ENCODE measurements around the gene PRKCG.

PRKCG gene

DNA sequence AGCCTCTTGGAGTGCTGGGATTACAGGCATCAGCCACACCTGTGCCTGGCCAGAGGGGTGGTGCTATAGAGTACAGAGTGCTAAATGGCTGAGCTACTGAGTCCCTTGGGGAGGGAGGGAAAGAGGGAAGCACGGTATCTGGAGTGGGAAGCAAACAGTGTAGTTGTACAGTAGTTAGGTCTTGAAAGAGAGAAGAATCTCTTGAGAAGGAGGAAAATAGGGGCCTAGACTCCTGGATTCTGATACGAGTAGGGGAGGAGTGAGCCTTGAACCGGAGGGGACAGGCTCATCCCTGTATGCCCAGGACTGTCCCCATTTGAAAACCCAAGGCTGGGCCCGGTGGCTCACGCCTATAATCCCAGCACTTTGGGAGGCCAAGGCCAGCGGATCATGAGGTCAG, 9.2 kb upstream of the PRKCG start:
- no peak for DNase-seq (ENCODE audit: low spot score)

DNA sequence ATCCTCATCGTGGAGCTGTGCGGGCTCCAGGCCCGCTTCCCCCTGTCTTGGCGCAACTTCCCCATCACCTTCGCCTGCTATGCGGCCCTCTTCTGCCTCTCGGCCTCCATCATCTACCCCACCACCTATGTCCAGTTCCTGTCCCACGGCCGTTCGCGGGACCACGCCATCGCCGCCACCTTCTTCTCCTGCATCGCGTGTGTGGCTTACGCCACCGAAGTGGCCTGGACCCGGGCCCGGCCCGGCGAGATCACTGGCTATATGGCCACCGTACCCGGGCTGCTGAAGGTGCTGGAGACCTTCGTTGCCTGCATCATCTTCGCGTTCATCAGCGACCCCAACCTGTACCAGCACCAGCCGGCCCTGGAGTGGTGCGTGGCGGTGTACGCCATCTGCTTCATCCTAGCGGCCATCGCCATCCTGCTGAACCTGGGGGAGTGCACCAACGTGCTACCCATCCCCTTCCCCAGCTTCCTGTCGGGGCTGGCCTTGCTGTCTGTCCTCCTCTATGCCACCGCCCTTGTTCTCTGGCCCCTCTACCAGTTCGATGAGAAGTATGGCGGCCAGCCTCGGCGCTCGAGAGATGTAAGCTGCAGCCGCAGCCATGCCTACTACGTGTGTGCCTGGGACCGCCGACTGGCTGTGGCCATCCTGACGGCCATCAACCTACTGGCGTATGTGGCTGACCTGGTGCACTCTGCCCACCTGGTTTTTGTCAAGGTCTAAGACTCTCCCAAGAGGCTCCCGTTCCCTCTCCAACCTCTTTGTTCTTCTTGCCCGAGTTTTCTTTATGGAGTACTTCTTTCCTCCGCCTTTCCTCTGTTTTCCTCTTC, 8.0 kb upstream of the PRKCG start:
- no peak for DNase-seq (ENCODE audit: low spot score)

DNA sequence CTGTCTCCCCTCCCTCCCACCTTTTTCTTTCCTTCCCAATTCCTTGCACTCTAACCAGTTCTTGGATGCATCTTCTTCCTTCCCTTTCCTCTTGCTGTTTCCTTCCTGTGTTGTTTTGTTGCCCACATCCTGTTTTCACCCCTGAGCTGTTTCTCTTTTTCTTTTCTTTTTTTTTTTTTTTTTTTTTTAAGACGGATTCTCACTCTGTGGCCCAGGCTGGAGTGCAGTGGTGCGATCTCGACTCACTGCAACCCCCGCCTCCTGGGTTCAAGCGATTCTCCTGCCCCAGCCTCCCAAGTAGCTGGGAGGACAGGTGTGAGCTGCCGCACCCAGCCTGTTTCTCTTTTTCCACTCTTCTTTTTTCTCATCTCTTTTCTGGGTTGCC, 7.4 kb upstream of the PRKCG start:
- no peak for DNase-seq (ENCODE audit: low spot score)

DNA sequence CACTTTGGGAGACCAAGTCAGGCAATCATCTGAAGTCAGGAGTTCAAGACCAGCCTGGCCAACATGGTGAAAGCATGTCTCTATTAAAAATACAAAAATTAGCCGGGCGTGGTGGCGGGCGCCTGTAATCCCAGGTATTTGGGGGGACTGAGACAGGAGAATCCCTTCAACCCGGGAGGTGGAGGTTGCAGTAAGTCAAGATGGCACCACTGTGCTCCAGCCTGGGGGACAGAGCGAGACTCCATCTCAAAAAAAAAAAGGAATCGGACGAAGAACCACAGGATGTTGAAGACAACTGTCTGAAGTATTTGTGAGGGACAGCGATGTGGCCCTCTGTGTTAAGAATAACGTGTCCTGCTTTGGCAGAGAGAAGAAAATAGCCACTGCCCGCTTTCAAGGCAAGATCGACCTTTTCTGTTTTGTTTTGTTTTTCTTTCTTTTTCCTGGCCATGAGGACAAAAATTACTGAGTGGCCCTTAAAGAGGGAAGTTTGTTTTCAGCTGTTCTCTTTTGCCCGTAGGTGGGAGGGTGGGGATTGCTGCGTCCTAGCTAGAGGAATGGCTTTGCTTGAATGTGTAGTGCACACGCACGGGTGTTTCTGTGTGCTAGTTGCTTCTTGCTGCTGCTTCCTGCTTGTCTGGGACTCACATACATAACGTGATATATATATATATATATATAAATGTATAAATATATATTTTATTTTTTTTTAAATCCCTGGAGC, 6.2 kb upstream of the PRKCG start:
- DNase-seq (ENCODE audit: low spot score): no peak

DNA sequence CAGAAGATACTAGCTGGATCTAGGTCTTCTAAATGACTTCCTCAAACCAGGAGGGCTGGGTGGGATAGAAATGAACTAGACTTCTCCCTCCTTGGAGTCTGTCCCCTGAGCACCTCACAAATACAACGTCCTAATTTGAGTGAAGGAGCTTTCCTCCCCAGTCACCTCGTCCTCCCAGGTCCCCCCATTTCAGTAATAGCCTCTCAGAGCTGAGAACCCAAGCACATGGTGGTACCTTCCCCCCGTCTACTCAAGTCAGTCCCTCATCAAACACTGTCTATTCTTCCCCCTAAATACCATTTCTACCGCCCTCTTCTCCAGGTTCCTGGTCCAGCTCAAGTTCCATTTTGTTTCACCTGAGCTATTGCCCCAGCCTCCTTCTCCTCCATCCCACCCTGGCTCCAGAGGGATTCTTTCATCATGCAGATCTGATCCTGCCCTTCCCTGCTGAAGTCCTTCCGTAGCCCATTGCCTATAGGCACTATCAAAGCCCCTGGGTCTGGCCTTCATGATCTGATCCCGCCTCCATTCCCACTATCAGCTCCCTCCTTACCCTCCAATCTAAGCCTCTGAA, 5.3 kb upstream of the PRKCG start:
- no peak for DNase-seq (ENCODE audit: low spot score)

DNA sequence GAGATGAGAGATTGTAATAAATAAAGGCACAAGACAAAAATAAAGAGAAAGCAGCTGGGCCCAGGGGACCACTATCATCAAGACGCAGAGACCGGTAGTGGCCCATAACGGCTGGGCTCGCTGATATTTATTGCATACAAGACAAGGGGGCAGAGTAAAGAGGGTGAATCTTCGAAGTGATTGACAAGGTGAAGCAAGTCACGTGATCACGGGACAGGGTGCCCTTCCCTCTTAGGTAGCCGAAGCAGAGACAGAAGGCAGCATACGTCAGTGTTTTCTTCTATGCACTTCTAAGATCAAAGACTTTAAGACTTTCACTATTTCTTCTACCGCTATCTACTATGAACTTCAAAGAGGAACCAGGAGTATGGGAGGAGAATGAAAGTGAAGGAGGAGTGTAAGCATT, 4.6 kb upstream of the PRKCG start:
- DNase-seq (ENCODE audit: low spot score): no peak

DNA sequence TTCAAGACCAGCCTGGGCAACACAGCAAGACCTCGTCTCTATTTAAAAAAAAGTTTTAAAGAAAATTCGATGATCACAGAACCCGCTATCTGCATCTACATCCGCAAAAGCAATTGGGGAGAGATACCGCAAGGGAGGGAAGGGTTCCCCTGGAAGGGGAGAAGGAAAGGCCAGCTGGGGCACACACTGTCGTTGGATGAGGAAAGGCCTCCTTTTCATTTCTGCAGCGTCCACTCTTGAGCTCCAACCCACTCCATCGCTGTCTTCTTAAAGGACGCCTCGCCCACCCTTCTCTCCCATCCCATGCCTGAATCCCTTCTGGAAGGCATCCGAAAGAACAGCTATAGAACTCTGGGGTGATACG, 3.2 kb upstream of the PRKCG start:
- DNase-seq (ENCODE audit: low spot score): no peak

DNA sequence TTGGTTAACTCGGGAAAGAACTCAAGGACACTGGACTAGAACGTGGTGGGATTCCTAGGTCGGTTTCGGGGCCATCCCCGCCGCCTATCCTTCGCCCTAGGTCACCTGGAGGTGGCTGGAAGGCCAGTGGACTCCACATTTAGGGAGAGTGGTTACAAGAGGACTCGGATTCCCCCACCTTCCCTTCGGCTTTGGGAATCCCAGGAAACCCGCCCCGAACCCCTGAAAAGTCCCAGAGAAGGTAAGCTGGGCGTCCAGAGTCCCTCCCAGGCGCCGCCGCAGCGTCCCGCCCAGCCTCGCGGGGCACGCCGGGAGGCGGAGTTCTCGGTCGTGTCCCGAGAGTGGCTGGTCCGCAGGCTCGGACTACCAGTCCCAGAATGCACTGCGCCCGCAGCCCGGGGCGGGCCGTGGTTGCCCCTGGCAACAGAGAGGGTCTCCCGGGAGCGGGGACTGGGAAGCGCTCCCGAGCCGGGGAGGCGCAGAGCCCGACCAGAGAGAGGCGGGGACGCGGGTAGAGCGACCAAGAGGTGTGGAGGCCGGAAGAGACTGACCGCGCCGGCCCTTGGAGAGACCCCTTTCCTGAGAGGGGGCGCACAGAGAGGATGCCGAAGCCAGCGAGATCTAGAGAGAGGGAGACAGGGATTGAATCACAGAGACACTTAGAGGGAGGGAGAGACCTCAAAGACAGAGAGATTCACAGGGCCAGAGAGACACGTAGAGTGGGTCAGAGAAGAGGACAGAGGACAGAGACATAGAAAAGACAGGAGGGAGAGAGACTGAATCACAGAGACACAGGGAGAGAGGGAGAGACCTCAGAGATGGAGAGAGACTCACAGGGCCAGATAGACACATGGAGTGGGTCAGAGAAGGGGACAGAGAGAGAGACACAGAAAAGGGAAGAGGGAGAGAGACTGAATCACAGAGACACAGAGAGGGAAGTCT, 2.6 kb upstream of the PRKCG start:
- peak; percentile 82 for DNase-seq (ENCODE audit: low spot score)

DNA sequence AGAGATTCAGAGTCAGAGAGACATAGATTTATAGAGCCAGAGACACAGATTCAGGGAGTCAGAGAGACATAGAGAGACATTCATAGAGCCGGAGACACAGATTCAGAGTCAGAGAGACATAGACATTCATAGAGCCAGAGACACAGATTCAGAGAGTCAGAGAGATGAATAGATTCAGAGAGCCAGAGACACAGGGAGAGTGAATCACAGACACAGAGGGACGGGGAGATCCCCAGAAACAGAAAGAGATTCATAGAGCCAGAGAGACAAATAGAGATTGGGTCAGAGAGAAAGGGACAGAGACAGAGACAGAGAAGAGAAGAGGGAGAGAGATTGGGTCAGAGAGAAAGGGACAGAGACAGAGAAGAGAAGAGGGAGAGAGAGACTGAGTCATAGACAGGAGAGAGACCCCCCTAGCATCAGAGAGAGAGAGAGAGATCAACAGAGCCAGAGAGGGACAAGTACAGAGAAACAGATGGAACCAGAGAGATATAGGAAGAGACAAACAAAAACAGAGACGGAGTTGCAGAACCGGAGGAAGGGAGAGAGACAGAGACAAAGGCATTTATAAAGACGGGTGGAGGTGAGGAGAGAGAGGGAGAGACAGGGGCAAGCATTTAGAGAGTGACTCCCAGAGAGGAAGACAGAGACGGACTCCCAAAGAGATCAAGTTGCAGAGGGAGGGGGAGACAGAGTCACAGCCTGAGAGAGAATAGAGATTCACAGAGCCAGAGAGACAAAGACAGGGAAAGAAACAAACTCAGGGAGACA, 1.1 kb upstream of the PRKCG start:
- DNase-seq (ENCODE audit: low spot score): no peak

DNA sequence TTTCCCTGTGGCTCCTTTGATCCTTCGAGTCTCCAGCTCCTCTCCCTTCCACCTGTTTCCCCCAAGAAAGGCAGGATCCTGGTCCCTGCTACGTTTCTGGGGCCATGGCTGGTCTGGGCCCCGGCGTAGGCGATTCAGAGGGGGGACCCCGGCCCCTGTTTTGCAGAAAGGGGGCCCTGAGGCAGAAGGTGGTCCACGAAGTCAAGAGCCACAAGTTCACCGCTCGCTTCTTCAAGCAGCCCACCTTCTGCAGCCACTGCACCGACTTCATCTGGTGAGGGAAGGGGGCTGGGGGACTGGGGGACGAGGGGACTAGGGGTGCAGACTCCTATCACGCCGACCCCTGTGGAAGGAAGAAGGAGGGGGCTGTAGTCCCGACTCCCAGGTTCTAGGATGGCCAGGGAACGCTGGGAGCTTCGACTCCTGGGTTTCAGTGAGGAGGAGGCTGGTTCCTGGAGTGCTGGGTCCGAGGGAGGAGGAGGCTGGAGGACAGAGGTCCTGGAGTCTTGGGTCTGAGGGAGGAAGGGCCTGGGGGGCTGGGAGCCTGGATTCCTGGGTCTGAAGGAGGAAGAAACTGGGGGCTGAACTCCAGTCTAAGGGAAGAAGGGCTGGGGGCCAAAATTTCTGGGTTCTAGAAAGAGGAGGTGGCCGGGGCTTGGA, 524 bp downstream of the PRKCG start:
- no peak for DNase-seq (ENCODE audit: low spot score)

DNA sequence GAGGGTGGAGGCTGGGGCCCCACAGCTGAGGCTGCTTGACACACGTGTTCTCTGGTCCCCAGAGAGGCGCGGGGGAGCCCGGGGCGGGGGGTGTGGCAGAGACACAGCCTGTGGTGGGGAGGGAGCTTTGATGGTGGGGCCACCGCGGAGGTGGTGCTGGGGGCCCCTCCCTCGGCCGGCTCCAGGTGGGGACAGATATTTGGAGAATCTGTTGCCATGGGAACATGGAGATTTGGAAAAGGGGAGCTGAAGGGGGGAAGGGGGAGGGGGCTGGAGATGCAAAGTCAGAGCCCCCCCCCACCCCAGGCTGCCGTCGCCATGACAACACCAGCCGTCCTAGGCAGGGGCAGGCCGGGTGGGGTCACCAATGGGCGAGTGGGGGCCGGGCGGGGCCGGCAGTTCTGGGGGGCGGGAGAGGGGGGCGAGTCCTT, 1.2 kb downstream of the PRKCG start:
- no peak for DNase-seq (ENCODE audit: low spot score)

DNA sequence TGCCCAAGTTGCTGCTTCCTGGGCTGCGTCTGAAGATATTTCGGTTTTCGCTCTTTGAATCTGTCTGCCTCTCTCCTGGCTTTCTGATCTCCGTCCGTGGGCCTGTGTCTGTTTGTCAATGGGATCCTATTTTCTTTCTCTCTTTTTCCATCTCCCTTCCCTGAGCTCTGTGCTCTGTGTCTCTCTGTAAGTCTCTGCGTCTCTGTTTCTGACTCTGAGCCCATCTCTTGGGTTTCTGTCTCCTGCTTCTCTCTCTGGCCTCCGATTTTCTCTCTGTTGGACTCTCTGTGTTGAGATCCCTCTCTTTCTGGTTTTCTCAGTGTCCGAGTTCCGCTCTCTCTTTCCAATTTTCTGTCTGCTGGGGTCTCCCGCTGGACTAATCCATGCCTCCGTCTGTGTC, 1.7 kb downstream of the PRKCG start:
- no peak for DNase-seq (ENCODE audit: low spot score)

DNA sequence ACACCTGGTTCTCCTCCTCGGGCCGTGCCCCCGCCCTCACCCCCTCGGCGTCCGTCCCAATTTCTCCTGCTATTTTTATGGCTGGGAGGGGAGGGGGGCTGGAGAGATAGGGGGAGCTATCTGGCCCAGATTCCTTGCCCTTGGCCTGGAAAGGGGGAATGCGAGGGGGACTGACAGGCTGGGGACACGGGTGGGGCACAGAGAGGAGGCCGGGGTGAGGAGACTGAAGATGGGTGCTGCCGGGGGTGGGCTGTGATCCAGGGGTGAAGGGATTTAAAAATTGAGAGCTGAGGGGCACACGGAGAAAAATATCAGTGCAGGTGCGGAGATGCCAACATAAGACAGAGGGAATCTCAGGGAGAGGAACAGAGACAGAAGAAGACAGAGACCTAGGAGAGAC, 2.3 kb downstream of the PRKCG start:
- no peak for DNase-seq (ENCODE audit: low spot score)

DNA sequence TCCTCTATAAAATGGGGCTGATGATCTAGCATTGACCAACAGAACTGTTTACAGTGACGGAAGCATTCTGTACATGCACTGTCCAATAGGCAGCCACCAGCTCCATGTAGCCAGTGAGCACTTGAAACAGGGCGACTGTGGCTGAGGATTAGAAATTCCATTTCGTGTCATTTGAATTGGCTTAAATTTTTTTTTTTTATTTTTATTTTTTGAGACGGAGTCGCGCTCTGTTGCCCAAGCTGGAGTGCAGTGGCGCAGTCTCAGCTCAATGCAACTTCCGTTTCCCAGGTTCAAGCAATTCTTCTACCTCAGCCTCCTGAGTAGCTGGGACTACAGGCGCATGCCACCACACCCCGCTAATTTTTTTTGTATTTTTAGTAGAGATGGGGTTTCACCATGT, 3.0 kb downstream of the PRKCG start:
- no peak for DNase-seq (ENCODE audit: low spot score)

DNA sequence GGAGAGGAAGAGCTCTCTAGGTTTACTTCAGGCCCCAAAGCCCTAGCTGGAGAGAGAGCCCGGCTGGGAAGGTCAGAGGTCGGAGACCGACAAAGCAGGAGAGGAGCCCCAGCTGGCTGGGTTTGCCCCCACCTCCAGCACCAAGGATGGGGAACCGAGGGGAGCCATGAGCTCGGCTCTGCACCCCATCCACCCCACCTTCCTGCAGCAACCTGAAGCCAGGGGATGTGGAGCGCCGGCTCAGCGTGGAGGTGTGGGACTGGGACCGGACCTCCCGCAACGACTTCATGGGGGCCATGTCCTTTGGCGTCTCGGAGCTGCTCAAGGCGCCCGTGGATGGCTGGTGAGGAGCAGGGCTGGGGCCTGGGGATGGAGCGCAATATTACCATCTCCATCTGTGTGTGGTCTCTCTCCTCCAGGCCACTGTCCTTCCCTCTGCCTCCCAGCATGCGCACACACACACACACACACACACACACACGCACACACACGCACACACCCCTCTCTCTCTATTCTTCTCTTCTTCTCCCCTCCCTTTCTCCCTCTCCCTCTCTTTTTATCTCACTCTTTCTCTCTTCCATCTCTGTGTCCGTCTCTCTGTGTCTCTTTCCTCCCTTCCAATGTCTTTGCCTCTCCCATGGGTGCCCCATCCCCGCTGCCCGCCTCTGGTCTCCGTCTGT, 10.4 kb downstream of the PRKCG start:
- no peak for DNase-seq (ENCODE audit: low spot score)

DNA sequence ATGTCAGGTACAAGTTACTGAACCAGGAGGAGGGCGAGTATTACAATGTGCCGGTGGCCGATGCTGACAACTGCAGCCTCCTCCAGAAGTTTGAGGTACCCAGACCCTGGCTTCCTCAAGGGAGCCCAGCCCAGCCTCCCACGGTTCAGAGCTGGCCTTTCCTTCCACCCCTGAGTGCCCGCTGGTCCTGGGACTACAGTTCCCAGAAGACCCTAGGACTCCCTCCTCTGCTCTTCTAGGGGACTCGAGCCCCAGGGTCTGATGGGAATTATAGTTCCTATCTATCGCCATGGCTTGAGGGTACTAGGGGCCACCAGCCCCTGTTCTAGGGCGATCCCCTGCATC, 11.0 kb downstream of the PRKCG start:
- DNase-seq (ENCODE audit: low spot score): no peak

DNA sequence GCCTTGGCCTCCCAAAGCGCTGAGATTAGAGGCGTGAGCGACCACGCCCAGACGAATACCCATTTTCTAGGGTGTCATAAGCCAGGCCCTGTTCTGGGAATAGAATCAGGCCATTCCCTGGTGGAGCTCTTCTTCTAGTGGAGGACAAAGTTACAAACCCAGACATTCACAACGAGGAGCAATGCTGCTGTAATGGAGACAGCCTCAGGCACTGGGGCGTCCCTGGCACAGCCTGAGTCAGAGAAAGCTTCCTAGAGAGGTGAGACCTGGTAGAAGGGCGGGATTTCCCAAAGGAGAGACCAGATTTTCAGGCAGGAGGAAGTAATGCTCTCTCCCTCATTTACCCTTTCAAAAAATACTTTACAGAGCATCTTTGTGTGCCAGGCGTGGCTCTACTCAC, 12.7 kb downstream of the PRKCG start:
- DNase-seq (ENCODE audit: low spot score): no peak

DNA sequence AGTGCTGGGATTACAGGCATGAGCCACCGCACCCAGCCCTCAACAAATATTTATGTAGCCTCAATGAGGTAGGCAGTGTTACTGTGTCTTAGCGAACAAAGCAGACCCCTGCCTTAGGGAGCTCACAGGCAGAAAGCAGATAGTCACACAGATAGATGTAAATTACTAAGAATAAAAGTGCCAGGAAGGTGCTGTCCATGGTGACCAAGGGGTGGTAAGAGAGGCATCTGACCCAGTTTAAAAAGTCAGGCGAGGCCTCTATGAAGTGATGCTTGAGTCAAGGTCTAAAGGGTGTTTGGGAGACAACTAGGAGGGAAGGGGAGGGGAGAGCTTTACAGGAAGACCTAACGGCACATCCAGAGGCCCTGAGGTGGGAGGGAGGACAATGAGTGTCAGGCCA, 14.7 kb downstream of the PRKCG start:
- DNase-seq (ENCODE audit: low spot score): no peak

DNA sequence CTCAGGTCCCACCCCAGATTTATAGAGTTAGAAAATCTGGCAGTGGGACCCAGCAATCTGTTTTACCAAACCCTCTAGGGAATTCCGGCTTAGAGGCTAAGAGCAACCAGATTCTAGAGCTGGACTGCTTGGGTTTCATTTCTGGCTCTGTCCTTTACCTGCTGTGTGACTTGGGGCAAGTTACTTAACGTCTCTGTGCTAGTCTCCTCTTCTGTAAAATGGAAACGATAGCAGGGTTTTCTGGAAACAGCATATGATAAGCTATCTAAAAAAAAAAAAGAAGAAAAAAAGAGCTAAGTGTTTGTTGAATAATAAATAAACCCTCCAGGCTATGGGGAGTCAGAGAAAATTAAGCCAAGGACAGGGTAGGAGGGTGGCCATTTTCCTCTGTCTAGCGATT, 15.5 kb downstream of the PRKCG start:
- DNase-seq (ENCODE audit: low spot score): no peak

DNA sequence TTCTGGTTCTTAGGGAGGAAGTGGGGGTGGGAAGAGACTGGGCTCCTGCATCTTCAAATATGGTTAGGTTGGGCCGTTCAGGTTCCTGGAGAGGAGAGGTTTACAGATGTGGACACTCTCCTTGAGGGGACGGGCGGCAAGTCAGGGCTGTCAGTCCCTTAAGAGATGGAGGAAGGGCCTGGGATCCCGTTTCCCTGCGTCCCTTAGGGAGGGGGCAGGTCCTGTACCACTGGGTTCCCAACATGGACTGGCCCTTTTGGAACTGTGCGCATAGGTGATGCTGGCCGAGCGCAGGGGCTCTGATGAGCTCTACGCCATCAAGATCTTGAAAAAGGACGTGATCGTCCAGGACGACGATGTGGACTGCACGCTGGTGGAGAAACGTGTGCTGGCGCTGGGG, 16.2 kb downstream of the PRKCG start:
- DNase-seq (ENCODE audit: low spot score): no peak
